ENCODE results near the gene ZNF19.
"Not testable (repeated sequence)": the region's sequence is repeated elsewhere in the genome, so short reads cannot be mapped to it uniquely, and the experiment has no call there.

Gene ZNF19

DNA sequence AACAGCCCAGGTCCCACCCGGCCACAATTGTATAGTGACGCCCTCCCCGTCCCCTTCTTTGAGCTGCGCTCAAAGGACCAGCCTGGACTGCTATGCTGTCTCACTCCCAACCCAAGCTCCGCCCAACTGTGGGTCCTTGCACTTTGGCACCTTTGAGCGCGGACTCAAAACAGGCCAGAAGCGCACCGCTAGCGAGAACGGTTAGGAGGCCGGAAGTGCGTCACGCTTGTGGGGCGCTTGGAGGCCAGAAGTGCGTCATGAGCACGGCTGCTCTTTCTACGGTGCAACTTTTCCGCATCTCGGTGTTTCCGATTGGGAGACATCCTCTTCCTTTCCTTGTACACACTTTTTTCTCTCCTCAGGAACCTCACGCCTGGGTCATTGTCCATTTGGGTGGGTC lies at the start of gene ZNF19:
TSS of gene ZNF19 (minus strand) at position 203 of the 400 bp plus-strand sequence. CDS start 7,210 bp downstream, outside the sequence.
- no peaks in the 10 kb centered on the region for H3K9me3 Mint-ChIP-seq (ENCODE audit: low read depth)
- peaks cover 3% of the 10 kb centered on the region for H3K27me3 Mint-ChIP-seq
- no peak within 1 kb of the TSS for H3K27ac Mint-ChIP-seq

DNA sequence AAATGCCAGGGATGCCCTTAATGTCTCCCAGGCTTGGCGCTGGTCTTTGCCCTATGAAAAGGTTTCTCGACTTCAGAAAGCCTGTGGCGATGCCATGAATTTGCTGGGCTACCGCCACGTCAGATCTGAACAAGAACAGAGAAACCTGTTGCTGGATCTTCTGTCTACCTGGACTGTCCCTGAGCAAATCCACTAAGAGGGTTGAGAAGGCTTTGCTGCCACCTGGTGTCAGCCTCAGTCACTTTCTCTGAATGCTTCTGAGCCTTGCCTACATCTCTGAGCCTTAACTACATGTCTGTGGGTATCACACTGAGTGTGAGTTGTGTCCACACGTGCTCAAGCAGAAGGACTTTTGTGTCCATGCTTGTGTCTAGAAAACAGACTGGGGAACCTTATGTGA lies 48.5 kb upstream of the ZNF19 start:
- Mint-ChIP-seq H3K4me3 (no peak overlapping the region), H3K27ac (no peak overlapping the region), H3K27me3 (peaks cover 4% of the 10 kb centered on the region), H3K9me3 (ENCODE audit: low read depth) (no peaks in the 10 kb centered on the region), H3K36me3 (no peaks in the 10 kb centered on the region), H3K4me1 (ENCODE audit: low read depth) (no peaks in the 10 kb centered on the region)

More for the DNA sequence above, at the start of gene ZNF19:
- no peaks in the 10 kb centered on the region for H3K36me3 Mint-ChIP-seq
- peaks cover 10% of the 10 kb centered on the region for H3K4me1 Mint-ChIP-seq (ENCODE audit: low read depth)
- no peak within 1 kb of the TSS for H3K4me3 Mint-ChIP-seq

DNA sequence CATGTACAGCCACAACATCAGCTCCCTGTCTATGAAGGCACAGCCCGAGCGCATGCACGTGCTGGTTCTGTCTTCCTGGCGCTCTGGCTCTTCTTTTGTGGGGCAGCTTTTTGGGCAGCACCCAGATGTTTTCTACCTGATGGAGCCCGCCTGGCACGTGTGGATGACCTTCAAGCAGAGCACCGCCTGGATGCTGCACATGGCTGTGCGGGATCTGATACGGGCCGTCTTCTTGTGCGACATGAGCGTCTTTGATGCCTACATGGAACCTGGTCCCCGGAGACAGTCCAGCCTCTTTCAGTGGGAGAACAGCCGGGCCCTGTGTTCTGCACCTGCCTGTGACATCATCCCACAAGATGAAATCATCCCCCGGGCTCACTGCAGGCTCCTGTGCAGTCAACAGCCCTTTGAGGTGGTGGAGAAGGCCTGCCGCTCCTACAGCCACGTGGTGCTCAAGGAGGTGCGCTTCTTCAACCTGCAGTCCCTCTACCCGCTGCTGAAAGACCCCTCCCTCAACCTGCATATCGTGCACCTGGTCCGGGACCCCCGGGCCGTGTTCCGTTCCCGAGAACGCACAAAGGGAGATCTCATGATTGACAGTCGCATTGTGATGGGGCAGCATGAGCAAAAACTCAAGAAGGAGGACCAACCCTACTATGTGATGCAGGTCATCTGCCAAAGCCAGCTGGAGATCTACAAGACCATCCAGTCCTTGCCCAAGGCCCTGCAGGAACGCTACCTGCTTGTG lies 47.8 kb upstream of the ZNF19 start:
- Mint-ChIP-seq H3K9me3 (ENCODE audit: low read depth) (no peaks in the 10 kb centered on the region), H3K27me3 (no peaks in the 10 kb centered on the region), H3K27ac (no peak overlapping the region), H3K36me3 (no peaks in the 10 kb centered on the region), H3K4me1 (ENCODE audit: low read depth) (no peaks in the 10 kb centered on the region), H3K4me3 (no peak overlapping the region)

DNA sequence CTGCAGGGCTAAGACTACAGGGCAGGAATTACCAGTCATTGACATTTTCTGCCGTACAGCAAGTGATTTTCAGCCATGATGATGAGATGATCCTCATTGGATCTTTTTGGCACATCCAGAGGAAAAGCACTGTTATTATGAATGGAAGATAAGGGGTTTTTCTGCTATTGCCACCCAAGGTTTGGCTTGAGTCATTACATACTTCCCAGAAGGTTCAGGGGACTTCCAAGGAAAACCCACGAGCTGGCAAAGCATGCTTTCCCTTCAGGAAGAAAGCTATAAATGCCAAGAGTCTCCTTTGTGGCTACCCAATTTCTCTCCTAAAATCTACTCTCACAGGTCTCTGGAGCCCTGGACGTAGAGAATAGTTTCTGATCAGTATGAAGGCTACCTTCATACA lies 43.2 kb upstream of the ZNF19 start:
- H3K4me3 Mint-ChIP-seq: no peak overlapping the region
- peaks cover 5% of the 10 kb centered on the region for H3K27me3 Mint-ChIP-seq
- H3K36me3 Mint-ChIP-seq: no peaks in the 10 kb centered on the region
- no peaks in the 10 kb centered on the region for H3K9me3 Mint-ChIP-seq (ENCODE audit: low read depth)
- H3K4me1 Mint-ChIP-seq (ENCODE audit: low read depth): no peaks in the 10 kb centered on the region
- H3K27ac Mint-ChIP-seq: no peak overlapping the region

DNA sequence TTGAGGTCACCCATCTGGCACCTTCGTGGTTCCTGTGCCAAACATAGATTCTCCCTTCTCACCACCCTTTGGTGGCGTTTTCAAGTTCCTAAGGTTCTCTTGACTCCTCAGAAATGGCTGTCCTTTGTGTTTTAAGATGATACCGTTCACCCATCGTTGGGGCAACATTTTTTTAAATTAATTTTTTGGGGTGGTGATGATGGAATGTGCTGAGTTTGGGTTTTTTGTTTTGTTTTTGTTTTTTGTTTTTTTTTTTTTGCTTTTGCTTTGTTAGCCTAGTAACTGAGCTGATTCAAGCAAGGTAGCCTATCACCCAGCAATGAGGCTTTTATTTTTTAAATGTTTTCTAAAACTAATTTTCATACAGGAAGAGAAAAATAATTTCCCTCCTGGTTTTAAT lies 39.7 kb upstream of the ZNF19 start:
- Mint-ChIP-seq H3K27me3 (peaks cover 11% of the 10 kb centered on the region), H3K4me3 (no peak overlapping the region), H3K36me3 (no peaks in the 10 kb centered on the region), H3K9me3 (ENCODE audit: low read depth) (no peaks in the 10 kb centered on the region), H3K4me1 (ENCODE audit: low read depth) (no peaks in the 10 kb centered on the region), H3K27ac (no peak overlapping the region)

DNA sequence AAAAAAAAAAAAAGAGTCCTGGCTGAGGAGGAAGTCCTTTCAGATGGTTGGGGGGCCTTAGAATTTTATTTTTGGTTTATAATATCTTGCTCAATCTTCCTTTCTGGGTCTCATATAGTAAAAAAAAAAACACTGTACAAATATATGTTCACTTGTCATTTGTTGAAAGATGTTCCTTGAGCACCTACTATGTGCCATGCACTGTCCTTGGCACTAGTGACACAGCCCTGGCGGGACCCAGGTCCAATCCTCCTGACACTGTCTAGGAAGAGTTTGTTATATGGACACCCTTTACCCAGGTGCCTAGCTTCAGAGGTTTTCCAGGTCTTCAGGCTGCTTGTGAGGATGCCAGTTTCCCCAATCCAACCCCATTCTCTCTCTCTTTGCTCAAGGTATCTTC lies 39.1 kb upstream of the ZNF19 start:
- peaks cover 11% of the 10 kb centered on the region for H3K27me3 Mint-ChIP-seq
- no peaks in the 10 kb centered on the region for H3K4me1 Mint-ChIP-seq (ENCODE audit: low read depth)
- H3K9me3 Mint-ChIP-seq (ENCODE audit: low read depth): no peaks in the 10 kb centered on the region
- no peak overlapping the region for H3K27ac Mint-ChIP-seq
- H3K36me3 Mint-ChIP-seq: no peaks in the 10 kb centered on the region
- H3K4me3 Mint-ChIP-seq: no peak overlapping the region

DNA sequence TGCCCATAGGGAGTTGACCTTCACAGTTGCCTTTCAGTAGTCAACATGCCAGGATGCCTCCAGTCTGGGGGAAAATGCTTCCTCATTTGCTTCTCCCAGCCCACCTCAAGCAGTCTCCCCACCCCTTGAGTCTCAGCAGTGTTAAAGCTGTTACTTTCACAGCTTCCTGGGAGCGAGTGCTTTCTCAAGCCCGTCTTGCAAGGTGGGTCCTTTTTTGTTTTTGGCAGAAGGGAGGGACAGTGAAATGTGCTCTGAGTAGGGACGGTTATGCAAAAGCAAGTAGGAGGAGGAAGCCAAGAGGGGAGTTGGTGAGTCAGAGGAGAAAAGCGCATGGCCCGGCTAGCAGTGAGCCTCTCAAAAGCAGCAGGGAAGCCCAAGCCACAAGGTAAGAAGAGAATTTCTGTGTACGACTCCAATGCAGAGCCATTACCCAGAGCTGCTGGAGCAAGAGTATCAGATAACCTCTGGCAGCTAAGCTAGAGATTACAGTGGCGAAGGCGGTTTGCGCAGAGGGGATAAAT lies 37.0 kb upstream of the ZNF19 start, which contains the start of gene CHST4:
TSS of gene CHST4 (plus strand) at position 316 of the 521 bp plus-strand sequence. CDS start 10,252 bp downstream, outside the sequence.
- Mint-ChIP-seq H3K4me3 (no peak within 1 kb of the TSS), H3K4me1 (ENCODE audit: low read depth) (no peaks in the 10 kb centered on the region), H3K9me3 (ENCODE audit: low read depth) (no peaks in the 10 kb centered on the region), H3K36me3 (no peaks in the 10 kb centered on the region), H3K27me3 (peaks cover 11% of the 10 kb centered on the region), H3K27ac (no peak within 1 kb of the TSS)

DNA sequence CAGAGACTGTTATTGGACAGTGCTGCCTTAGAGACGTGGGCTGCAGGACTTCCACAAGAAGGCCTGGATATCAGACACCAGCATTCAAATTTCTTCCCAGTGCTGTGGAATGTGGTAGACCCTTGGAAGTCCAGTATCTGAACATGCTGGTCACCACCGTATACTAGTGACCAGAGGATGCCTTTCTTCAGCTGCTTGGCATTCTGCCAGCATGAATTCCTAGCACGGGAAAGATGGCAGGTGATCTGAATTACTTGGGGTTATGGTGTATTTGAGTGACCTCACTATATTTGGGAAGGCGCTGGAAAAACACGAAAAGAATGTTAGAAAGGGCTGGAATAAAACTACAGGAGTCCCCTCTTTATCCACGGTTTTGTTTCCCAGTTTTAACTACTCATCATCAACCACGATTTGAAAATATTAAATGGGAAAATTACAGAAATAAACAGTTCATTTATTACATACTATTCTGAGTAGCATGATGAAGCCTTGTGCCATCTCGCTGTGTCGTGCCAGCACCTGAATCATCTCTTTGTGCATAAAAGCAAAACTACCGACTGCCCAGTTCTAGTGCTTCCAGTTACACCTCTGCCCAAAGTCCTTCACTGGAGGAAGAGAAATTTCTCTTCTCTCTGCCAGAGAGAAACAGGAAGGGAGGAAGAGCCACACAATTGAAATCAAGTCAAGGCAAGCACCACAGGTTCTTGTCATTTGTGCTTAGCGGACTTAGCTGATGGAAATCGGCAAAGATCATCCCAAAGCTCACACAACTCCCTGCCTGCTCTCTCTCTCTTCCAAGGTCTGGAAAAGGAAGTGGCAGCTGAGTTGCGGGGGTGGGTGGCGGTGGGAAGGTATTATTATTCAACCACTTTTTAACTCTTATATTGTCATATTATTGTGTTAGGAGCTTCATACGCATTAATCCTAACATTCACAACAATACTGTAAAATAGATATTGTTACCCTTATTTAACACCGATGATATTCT lies 35.7 kb upstream of the ZNF19 start:
- no peaks in the 10 kb centered on the region for H3K36me3 Mint-ChIP-seq
- no peaks in the 10 kb centered on the region for H3K4me1 Mint-ChIP-seq (ENCODE audit: low read depth)
- H3K27ac Mint-ChIP-seq: no peak overlapping the region
- H3K4me3 Mint-ChIP-seq: no peak overlapping the region
- peaks cover 11% of the 10 kb centered on the region for H3K27me3 Mint-ChIP-seq
- H3K9me3 Mint-ChIP-seq (ENCODE audit: low read depth): no peaks in the 10 kb centered on the region

DNA sequence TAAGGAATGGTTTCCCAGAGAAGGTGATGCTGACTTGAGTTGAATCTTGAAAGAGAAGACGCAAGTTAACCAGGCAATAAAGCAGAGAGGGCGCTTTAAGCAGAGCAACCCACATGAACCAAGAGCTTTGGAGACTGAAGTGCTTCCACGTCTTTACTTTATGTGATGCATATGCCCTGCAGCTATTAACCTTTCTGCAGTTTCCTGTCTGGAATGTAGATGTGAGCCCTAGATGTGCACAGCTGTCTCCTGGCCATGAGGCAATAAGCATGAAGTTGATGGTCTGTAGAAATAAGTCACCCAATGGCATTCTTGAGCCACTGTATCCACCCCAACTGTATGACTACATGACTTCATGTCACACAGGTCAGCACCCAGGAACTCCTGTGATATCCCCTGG lies 31.4 kb upstream of the ZNF19 start:
- Mint-ChIP-seq H3K4me3 (no peak overlapping the region), H3K9me3 (ENCODE audit: low read depth) (no peaks in the 10 kb centered on the region), H3K4me1 (ENCODE audit: low read depth) (no peaks in the 10 kb centered on the region), H3K27ac (no peak overlapping the region), H3K36me3 (no peaks in the 10 kb centered on the region), H3K27me3 (peaks cover 2% of the 10 kb centered on the region)

DNA sequence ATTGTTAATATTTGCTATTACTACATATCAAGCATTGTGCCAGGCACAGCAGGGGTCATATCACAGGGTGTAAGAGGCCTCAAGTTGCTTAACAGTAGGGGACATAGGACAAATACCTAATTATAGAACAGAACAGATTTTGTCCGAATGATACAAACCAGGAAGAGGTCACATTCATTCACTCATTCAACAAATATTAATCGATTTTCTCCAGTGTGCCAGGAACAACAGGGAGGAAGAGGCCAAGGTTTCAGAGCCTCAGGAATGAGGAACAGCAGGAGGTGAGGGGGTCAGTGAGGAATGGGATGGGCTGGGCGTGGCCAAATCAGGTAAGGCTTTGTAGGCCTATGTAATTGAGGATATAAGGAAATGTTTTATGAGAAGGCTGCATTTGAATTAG lies 25.9 kb upstream of the ZNF19 start:
- Mint-ChIP-seq H3K9me3 (ENCODE audit: low read depth) (no peaks in the 10 kb centered on the region), H3K27me3 (peaks cover 4% of the 10 kb centered on the region), H3K4me3 (no peak overlapping the region), H3K4me1 (ENCODE audit: low read depth) (no peaks in the 10 kb centered on the region), H3K36me3 (no peaks in the 10 kb centered on the region), H3K27ac (no peak overlapping the region)

DNA sequence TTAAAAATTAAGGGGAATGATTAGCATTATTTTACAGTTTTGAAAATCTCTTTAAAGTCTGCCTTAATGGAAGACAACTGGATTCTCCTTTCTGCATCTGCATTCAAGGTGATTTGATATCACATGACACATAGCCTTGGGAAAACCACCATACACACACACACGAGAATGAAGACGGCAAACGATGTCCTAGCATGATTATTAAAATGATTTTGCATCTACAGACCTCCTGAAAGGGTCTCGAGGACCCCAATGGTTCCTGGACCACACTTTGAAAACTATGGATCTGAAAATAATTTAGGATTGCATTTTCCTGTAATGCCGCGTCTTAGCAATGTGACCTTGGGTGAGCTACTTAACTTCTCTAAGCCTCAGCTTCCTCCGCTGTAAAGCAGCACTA lies 25.4 kb upstream of the ZNF19 start:
- Mint-ChIP-seq H3K27me3 (peaks cover 4% of the 10 kb centered on the region), H3K36me3 (no peaks in the 10 kb centered on the region), H3K4me3 (no peak overlapping the region), H3K27ac (no peak overlapping the region), H3K9me3 (ENCODE audit: low read depth) (no peaks in the 10 kb centered on the region), H3K4me1 (ENCODE audit: low read depth) (no peaks in the 10 kb centered on the region)

DNA sequence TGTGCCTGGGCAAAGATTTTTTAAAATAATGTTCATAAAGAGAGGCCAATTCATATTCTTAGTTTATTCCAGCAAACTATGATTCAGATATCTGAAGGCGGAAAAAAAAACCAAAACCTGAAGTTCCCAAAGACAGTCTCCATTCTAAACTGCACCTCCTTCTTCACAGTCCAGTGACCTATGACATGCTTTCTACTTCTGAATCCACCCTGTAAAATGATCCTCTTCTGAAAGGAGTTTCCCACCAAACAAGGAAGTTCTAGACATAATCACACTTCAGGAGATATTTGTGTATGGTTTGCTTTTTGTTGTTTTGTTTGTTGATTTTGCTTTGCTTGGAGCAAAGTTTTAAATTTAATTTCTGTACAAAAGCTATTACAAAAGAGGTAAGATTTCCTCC lies 24.2 kb upstream of the ZNF19 start:
- no peaks in the 10 kb centered on the region for H3K4me1 Mint-ChIP-seq (ENCODE audit: low read depth)
- H3K27ac Mint-ChIP-seq: no peak overlapping the region
- no peaks in the 10 kb centered on the region for H3K9me3 Mint-ChIP-seq (ENCODE audit: low read depth)

DNA sequence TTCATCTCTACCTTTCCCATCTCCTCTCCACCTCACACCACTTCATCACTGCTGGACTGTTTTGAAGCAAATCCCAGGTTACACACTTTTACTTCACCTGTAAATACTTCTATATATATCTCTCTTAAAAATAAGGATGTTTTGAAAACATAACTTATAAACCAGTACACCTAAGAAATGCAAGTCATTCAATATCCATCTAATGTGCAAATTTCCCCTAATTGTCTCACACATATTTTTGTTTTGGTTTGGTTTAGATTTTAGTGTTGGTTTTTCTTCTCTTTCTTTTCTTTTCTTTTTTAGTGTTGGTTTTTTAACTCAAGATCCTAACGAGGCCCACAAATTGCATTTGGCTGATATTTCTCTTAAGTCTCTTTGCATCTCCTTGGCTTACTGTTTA lies 17.9 kb upstream of the ZNF19 start:
- H3K4me3 Mint-ChIP-seq: no peak overlapping the region
- peaks cover 3% of the 10 kb centered on the region for H3K27me3 Mint-ChIP-seq

More for the DNA sequence above, 24.2 kb upstream of the ZNF19 start:
- Mint-ChIP-seq H3K27me3 (peaks cover 4% of the 10 kb centered on the region), H3K4me3 (no peak overlapping the region), H3K36me3 (no peaks in the 10 kb centered on the region)

DNA sequence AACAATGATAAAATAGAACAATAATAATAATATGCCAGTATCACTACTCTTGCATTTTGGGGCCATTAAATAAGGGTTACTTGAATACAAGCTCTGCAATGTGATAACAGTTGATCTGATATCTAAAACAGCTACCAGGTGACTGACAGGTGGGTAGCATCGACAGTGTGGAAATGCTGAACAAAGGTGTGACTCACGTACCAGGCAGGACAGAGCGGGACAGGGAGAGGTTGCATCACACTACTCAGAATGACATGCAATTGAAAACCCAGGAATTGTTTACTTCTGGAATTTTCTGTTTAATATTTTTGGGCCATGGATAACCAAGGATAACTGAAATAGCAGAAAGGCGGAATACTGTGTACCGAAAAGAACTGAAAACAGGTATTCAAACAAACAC lies 15.8 kb upstream of the ZNF19 start:
- no peaks in the 10 kb centered on the region for H3K4me1 Mint-ChIP-seq (ENCODE audit: low read depth)

More for the DNA sequence above, 17.9 kb upstream of the ZNF19 start:
- no peaks in the 10 kb centered on the region for H3K9me3 Mint-ChIP-seq (ENCODE audit: low read depth)
- no peaks in the 10 kb centered on the region for H3K4me1 Mint-ChIP-seq (ENCODE audit: low read depth)
- H3K36me3 Mint-ChIP-seq: no peaks in the 10 kb centered on the region
- no peak overlapping the region for H3K27ac Mint-ChIP-seq

DNA sequence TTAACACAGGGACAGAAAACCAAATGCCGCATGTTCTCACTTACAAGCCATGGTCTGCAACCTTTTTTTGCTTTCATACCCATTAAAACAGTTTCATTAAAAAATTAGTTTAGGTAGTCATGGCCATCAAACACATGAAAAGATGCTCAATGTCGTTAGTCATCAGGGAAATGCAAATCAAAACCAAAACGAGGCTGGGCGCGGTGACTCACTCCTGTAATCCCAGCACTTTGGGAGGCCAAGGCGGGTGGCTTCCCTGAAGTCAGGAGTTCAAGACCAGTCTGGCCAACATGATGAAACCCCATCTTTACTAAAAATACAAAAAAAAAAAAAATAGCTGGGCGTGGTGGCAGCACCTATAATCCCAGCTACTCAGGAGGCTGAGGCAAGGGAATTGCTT lies 14.9 kb upstream of the ZNF19 start:
- not testable (repeated sequence) for H3K36me3 Mint-ChIP-seq; H3K9me3 Mint-ChIP-seq (ENCODE audit: low read depth); H3K27ac Mint-ChIP-seq; H3K4me3 Mint-ChIP-seq; H3K4me1 Mint-ChIP-seq (ENCODE audit: low read depth); H3K27me3 Mint-ChIP-seq

More for the DNA sequence above, 15.8 kb upstream of the ZNF19 start:
- H3K27me3 Mint-ChIP-seq: peaks cover 5% of the 10 kb centered on the region
- no peak overlapping the region for H3K4me3 Mint-ChIP-seq
- no peaks in the 10 kb centered on the region for H3K9me3 Mint-ChIP-seq (ENCODE audit: low read depth)
- H3K27ac Mint-ChIP-seq: no peak overlapping the region
- no peaks in the 10 kb centered on the region for H3K36me3 Mint-ChIP-seq

All from activated naive CD8-positive, alpha-beta T cell (primary cell).